ENCODE data around the gene ABHD12B.

Gene ABHD12B

DNA sequence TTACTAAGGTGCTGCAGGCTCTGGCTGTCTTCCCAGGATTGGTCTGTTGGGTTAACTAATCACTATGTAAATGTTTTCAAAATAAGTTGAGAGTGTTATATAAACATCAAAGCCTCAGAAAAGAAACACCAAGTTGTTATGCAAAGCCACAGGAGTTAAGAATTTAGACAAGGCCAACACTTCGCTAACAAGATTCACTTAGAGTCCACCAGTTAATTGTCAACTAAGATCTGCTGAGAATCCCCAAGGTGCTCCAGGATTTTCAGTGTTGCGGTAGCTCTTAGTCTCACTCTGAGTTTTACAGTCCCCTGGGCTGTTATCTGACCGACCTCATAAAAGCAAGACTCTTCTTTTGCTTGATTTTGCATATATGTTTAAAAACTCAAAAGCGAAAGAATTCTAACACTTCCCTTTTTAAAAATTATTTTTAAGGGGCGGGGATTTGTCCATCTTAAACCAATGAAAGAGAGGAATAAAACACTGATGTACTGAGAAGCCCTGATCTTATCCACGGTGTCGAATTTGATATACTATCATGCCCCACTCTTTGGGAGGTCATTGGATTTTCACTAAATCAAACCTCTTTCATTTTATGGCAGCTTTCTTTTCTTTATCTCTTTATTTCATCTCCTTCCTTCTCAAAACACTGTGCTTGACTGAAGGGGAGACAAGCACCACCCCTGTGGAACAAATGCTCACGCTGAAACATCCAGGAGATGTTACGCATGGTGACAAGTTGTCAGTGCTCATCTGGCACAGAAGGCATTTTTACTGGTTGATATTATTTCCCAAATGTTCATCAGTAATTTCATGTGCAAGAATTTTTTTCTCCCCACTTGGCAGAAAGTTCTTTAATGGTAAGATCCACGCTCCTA is 47.9 kb upstream of the ABHD12B start:
- Histone ChIP-seq H3K4me1 (ENCODE audit: control insufficient read depth in 2 of 2, insufficient read depth in 1 of 2, low read depth in 1 of 2, low read length in 2 of 2) (peaks cover 16 to 20% of the 10 kb centered on the region in 2 donors), H3K27ac (replicated peaks; ENCODE audit: low read length) (no peak overlapping the region), H3K4me3 (ENCODE audit: low read length in 2 of 2) (no peak overlapping the region), H4K91ac (ENCODE audit: low read depth, low read length, poor library complexity) (no peak overlapping the region), H3K4ac (ENCODE audit: low read length) (no peak overlapping the region), H3K9ac (ENCODE audit: low read depth, low read length, poor library complexity) (no peak overlapping the region), H4K8ac (ENCODE audit: low read depth, low read length) (no peak overlapping the region), H3K14ac (ENCODE audit: low read length) (no peak overlapping the region), H3K36me3 (replicated peaks in 1 of 2; ENCODE audit: control insufficient read depth in 2 of 2, insufficient read depth in 2 of 2, low read length in 2 of 2) (peaks cover 9 to 47% of the 10 kb centered on the region in 2 donors), H2BK120ac (ENCODE audit: low read depth, low read length) (no peak overlapping the region), H2AK5ac (ENCODE audit: low read depth, low read length) (no peak overlapping the region), H3K79me1 (ENCODE audit: low read depth, low read length) (peaks cover 2% of the 10 kb centered on the region), H3K4me2 (ENCODE audit: insufficient read depth, low read length, poor library complexity, severe bottlenecking) (no peak overlapping the region), H3K9me3 (replicated peaks in 1 of 2; ENCODE audit: control insufficient read depth in 2 of 2, insufficient read depth in 1 of 2, low read depth in 1 of 2, low read length in 2 of 2) (no peaks in the 10 kb centered on the region), H3K18ac (ENCODE audit: low read length) (no peak overlapping the region), H2BK12ac (ENCODE audit: low read length) (no peak overlapping the region), H3K27me3 (ENCODE audit: control insufficient read depth in 3 of 3, insufficient read depth in 3 of 3, low read depth in 1 of 3, low read length in 3 of 3) (no peaks in the 10 kb centered on the region), H2BK5ac (ENCODE audit: low read length) (no peak overlapping the region), H2BK15ac (ENCODE audit: low read length) (no peak overlapping the region), H2AFZ (ENCODE audit: low read length) (no peak overlapping the region), H3K23ac (ENCODE audit: low read depth, low read length, poor library complexity) (no peak overlapping the region)
- no peak for DNase-seq (ENCODE audit: low spot score)
- WGBS, 2 donors (ENCODE audit: extremely low coverage in 2 of 2, insufficient read length in 2 of 2, insufficient replicate concordance in 1 of 2) = no CpG with 5 or more reads among the region's 10 CpGs

DNA sequence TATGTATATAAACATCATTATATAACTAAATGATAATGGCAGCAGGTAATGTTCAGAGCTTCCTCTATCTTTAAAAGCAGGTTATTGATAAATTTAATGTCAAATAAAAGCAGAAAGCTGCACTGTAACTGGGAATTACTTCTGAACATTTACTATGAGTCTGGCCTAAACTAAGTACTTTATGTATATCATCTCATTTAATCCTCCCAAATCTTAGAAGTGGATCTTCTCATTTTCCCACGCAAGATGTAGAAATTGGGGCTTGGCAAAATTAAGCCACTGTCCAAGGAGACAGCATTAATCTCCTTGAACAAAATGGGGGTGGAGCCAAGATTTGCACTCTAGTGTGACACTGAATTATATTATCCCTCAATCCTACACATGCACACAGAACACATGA is 46.5 kb upstream of the ABHD12B start:
- Histone ChIP-seq H3K27me3 (ENCODE audit: control insufficient read depth in 3 of 3, insufficient read depth in 3 of 3, low read depth in 1 of 3, low read length in 3 of 3) (no peaks in the 10 kb centered on the region), H2BK5ac (ENCODE audit: low read length) (no peak overlapping the region), H3K23ac (ENCODE audit: low read depth, low read length, poor library complexity) (no peak overlapping the region), H3K27ac (replicated peaks; ENCODE audit: low read length) (no peak overlapping the region), H2BK120ac (ENCODE audit: low read depth, low read length) (no peak overlapping the region), H3K9me3 (replicated peaks in 1 of 2; ENCODE audit: control insufficient read depth in 2 of 2, insufficient read depth in 1 of 2, low read depth in 1 of 2, low read length in 2 of 2) (no peaks in the 10 kb centered on the region), H3K18ac (ENCODE audit: low read length) (no peak overlapping the region), H3K79me1 (ENCODE audit: low read depth, low read length) (peaks cover 2% of the 10 kb centered on the region), H3K14ac (ENCODE audit: low read length) (no peak overlapping the region), H3K36me3 (replicated peaks in 1 of 2; ENCODE audit: control insufficient read depth in 2 of 2, insufficient read depth in 2 of 2, low read length in 2 of 2) (peaks cover 6 to 34% of the 10 kb centered on the region in 2 donors), H3K4me2 (ENCODE audit: insufficient read depth, low read length, poor library complexity, severe bottlenecking) (no peak overlapping the region), H2AK5ac (ENCODE audit: low read depth, low read length) (no peak overlapping the region), H3K9ac (ENCODE audit: low read depth, low read length, poor library complexity) (no peak overlapping the region), H3K4ac (ENCODE audit: low read length) (no peak overlapping the region), H3K4me1 (ENCODE audit: control insufficient read depth in 2 of 2, insufficient read depth in 1 of 2, low read depth in 1 of 2, low read length in 2 of 2) (peaks cover 14 to 26% of the 10 kb centered on the region in 2 donors), H2AFZ (ENCODE audit: low read length) (no peak overlapping the region), H3K4me3 (ENCODE audit: low read length in 2 of 2) (no peak overlapping the region), H4K91ac (ENCODE audit: low read depth, low read length, poor library complexity) (no peak overlapping the region), H4K8ac (ENCODE audit: low read depth, low read length) (no peak overlapping the region), H2BK12ac (ENCODE audit: low read length) (no peak overlapping the region), H2BK15ac (ENCODE audit: low read length) (no peak overlapping the region)
- WGBS, 2 donors (ENCODE audit: extremely low coverage in 2 of 2, insufficient read length in 2 of 2, insufficient replicate concordance in 1 of 2) = no CpG with 5 or more reads among the region's 1 CpG
- DNase-seq (ENCODE audit: low spot score) = no peak

- Histone ChIP-seq H3K4me1 (ENCODE audit: control insufficient read depth in 2 of 2, insufficient read depth in 1 of 2, low read depth in 1 of 2, low read length in 2 of 2) (peaks cover 13 to 26% of the 10 kb centered on the region in 2 donors), H3K4me2 (ENCODE audit: insufficient read depth, low read length, poor library complexity, severe bottlenecking) (no peak overlapping the region)
These were observed 45.2 kb upstream of the ABHD12B start for GRCh38 chr14:50826681-50827080.

GRCh38 chr14:50828721-50829488 is 42.9 kb upstream of the ABHD12B start:
- H3K4me2 ChIP-seq (ENCODE audit: insufficient read depth, low read length, poor library complexity, severe bottlenecking) = peak overlapping the region; percentile 88
- DNase-seq (ENCODE audit: low spot score) = no peak
- H2BK120ac ChIP-seq (ENCODE audit: low read depth, low read length) = no peak overlapping the region
- no peak overlapping the region for H3K9ac ChIP-seq (ENCODE audit: low read depth, low read length, poor library complexity)
- H2BK15ac ChIP-seq (ENCODE audit: low read length) = no peak overlapping the region
- H3K18ac ChIP-seq (ENCODE audit: low read length) = no peak overlapping the region
- no peak overlapping the region for H2BK12ac ChIP-seq (ENCODE audit: low read length)
- H4K8ac ChIP-seq (ENCODE audit: low read depth, low read length) = no peak overlapping the region
- H2BK5ac ChIP-seq (ENCODE audit: low read length) = no peak overlapping the region
- H4K91ac ChIP-seq (ENCODE audit: low read depth, low read length, poor library complexity) = no peak overlapping the region
- H3K4ac ChIP-seq (ENCODE audit: low read length) = no peak overlapping the region
- H3K27me3 ChIP-seq (ENCODE audit: control insufficient read depth in 3 of 3, insufficient read depth in 3 of 3, low read depth in 1 of 3, low read length in 3 of 3) = peaks cover 0 to 10% (median 0%) of the 10 kb centered on the region in 3 experiments
- no peak overlapping the region for H2AFZ ChIP-seq (ENCODE audit: low read length)
- H3K4me3 ChIP-seq (ENCODE audit: low read length in 2 of 2) = peak overlapping the region; percentile 83 to 93
- no peak overlapping the region for H3K14ac ChIP-seq (ENCODE audit: low read length)
- H3K9me3 ChIP-seq (replicated peaks in 1 of 2; ENCODE audit: control insufficient read depth in 2 of 2, insufficient read depth in 1 of 2, low read depth in 1 of 2, low read length in 2 of 2) = no peaks in the 10 kb centered on the region
- H3K23ac ChIP-seq (ENCODE audit: low read depth, low read length, poor library complexity) = no peak overlapping the region
- WGBS, 2 donors (ENCODE audit: extremely low coverage in 2 of 2, insufficient read length in 2 of 2, insufficient replicate concordance in 1 of 2) = no CpG with 5 or more reads among the region's 10 CpGs
- H3K36me3 ChIP-seq (replicated peaks in 1 of 2; ENCODE audit: control insufficient read depth in 2 of 2, insufficient read depth in 2 of 2, low read length in 2 of 2) = peaks cover 0 to 5% of the 10 kb centered on the region in 2 donors
- no peaks in the 10 kb centered on the region for H3K79me1 ChIP-seq (ENCODE audit: low read depth, low read length)
- no peak overlapping the region for H2AK5ac ChIP-seq (ENCODE audit: low read depth, low read length)
- peaks cover 4 to 26% of the 10 kb centered on the region in 2 donors for H3K4me1 ChIP-seq (ENCODE audit: control insufficient read depth in 2 of 2, insufficient read depth in 1 of 2, low read depth in 1 of 2, low read length in 2 of 2)
- no peak overlapping the region for H3K27ac ChIP-seq (replicated peaks; ENCODE audit: low read length)

More at GRCh38 chr14:50826681-50827080, 45.2 kb upstream of the ABHD12B start:
- no peak overlapping the region for H4K91ac ChIP-seq (ENCODE audit: low read depth, low read length, poor library complexity)
- peaks cover 2% of the 10 kb centered on the region for H3K79me1 ChIP-seq (ENCODE audit: low read depth, low read length)
- H2BK12ac ChIP-seq (ENCODE audit: low read length) = no peak overlapping the region
- H3K27me3 ChIP-seq (ENCODE audit: control insufficient read depth in 3 of 3, insufficient read depth in 3 of 3, low read depth in 1 of 3, low read length in 3 of 3) = peaks cover 0 to under 1% (median 0%) of the 10 kb centered on the region in 3 experiments
- H3K36me3 ChIP-seq (replicated peaks in 1 of 2; ENCODE audit: control insufficient read depth in 2 of 2, insufficient read depth in 2 of 2, low read length in 2 of 2) = peaks cover 5 to 20% of the 10 kb centered on the region in 2 donors
- no peak overlapping the region for H2BK5ac ChIP-seq (ENCODE audit: low read length)
- no peak overlapping the region for H3K4me3 ChIP-seq (ENCODE audit: low read length in 2 of 2)
- no peak overlapping the region for H2AFZ ChIP-seq (ENCODE audit: low read length)
- H3K9ac ChIP-seq (ENCODE audit: low read depth, low read length, poor library complexity) = no peak overlapping the region
- no peak overlapping the region for H2BK120ac ChIP-seq (ENCODE audit: low read depth, low read length)
- H3K4ac ChIP-seq (ENCODE audit: low read length) = no peak overlapping the region
- H2BK15ac ChIP-seq (ENCODE audit: low read length) = no peak overlapping the region
- no peak overlapping the region for H3K14ac ChIP-seq (ENCODE audit: low read length)
- H2AK5ac ChIP-seq (ENCODE audit: low read depth, low read length) = no peak overlapping the region
- H3K18ac ChIP-seq (ENCODE audit: low read length) = no peak overlapping the region
- no peak for DNase-seq (ENCODE audit: low spot score)
- no CpG with 5 or more reads among the region's 8 CpGs for WGBS, 2 donors (ENCODE audit: extremely low coverage in 2 of 2, insufficient read length in 2 of 2, insufficient replicate concordance in 1 of 2)
- H3K23ac ChIP-seq (ENCODE audit: low read depth, low read length, poor library complexity) = no peak overlapping the region
- no peak overlapping the region for H4K8ac ChIP-seq (ENCODE audit: low read depth, low read length)
- no peaks in the 10 kb centered on the region for H3K9me3 ChIP-seq (replicated peaks in 1 of 2; ENCODE audit: control insufficient read depth in 2 of 2, insufficient read depth in 1 of 2, low read depth in 1 of 2, low read length in 2 of 2)
- no peak overlapping the region for H3K27ac ChIP-seq (replicated peaks; ENCODE audit: low read length)

All from neuronal stem cell (in vitro differentiated cells).